NB4 (cell line): Measurements from ENCODE around the gene FLNB.

ENCODE experiments used
- DNase-seq: peaks from one replicate; pipeline ENCODE4 v3.0.0; 2010; ENCODE audit warnings: low read depth
- H3K4me3 ChIP-seq: one replicate; pipeline ENCODE4 v1.5.1; 2011; ENCODE audit warnings: mild to moderate bottlenecking, low read depth, low read length, moderate library complexity
- MYC ChIP-seq: IDR thresholded peaks from 2 replicates; pipeline ENCODE4 v1.6.1; 2011; ENCODE audit warnings: low read depth, low read length
- POLR2A ChIP-seq: IDR thresholded peaks from 2 replicates; pipeline ENCODE4 v1.6.1; 2011; ENCODE audit warnings: mild to moderate bottlenecking; ENCODE audit not compliant: insufficient read length; ENCODE audit errors: extremely low read depth
- TF ChIP-seq, protein P1 (sequence below): IDR thresholded peaks from 2 replicates; pipeline ENCODE4 v1.6.1; 2011; ENCODE audit warnings: low read depth, low read length
- TF ChIP-seq, protein P2 (sequence below): IDR thresholded peaks from one replicate; pipeline ENCODE4 v1.5.1; 2012; ENCODE audit warnings: low read depth, low read length

FLNB gene

DNA sequence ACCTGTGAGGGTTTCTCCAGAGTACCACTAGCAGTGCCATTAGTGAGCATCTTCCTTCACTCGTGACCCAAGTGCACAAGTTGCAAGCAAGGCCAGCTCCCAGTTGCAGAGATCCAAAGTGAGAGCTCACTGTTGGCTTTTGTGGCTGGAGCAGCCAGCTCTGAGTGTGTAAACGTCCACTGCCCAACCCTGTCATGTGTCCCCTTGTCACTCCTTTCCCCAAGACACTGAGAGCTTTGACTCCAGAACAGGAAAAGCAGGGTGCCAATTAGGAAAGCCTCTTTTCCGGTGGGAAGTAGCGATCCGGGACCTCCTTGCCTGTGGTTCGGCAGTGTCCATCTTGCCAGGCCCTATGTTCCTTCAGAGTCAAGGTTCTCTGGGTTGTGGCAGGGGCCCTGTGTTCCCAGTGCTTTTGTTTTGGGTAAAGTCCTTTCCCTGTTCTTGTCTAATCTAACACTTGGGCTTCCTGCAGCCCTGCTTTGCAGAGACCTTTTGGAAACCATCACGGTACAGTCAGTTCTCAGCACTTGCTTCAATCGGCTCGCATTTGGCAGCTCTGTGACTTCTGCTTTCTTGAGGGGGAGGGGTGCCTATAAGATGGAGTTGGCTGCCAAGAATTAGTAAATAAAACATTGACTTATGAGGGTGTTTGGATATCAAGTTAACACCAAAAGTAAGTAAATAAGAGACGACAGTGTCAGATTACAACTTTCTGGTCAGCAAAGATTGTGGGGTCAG lies 112.0 kb downstream of the FLNB start:
- peak; percentile 13 for DNase-seq
- H3K4me3 ChIP-seq, result no peak overlapping the region
- TF ChIP-seq, protein P1, sequence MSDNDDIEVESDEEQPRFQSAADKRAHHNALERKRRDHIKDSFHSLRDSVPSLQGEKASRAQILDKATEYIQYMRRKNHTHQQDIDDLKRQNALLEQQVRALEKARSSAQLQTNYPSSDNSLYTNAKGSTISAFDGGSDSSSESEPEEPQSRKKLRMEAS, result no peak
- TF ChIP-seq POLR2A (no peak), MYC (no peak)
- TF ChIP-seq, protein P2, sequence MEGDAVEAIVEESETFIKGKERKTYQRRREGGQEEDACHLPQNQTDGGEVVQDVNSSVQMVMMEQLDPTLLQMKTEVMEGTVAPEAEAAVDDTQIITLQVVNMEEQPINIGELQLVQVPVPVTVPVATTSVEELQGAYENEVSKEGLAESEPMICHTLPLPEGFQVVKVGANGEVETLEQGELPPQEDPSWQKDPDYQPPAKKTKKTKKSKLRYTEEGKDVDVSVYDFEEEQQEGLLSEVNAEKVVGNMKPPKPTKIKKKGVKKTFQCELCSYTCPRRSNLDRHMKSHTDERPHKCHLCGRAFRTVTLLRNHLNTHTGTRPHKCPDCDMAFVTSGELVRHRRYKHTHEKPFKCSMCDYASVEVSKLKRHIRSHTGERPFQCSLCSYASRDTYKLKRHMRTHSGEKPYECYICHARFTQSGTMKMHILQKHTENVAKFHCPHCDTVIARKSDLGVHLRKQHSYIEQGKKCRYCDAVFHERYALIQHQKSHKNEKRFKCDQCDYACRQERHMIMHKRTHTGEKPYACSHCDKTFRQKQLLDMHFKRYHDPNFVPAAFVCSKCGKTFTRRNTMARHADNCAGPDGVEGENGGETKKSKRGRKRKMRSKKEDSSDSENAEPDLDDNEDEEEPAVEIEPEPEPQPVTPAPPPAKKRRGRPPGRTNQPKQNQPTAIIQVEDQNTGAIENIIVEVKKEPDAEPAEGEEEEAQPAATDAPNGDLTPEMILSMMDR, result no peak

DNA sequence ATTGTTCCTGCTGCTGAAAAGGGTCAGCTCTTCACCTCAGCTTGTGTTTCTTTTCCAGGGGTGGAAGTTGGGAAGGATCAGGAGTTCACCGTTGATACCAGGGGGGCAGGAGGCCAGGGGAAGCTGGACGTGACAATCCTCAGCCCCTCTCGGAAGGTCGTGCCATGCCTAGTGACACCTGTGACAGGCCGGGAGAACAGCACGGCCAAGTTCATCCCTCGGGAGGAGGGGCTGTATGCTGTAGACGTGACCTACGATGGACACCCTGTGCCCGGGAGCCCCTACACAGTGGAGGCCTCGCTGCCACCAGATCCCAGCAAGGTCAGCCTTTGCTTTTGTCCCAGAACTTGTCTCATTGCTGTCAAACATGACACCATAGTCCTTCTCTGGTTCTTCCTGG lies 113.0 kb downstream of the FLNB start:
- DNase-seq, result no peak
- no peak overlapping the region for H3K4me3 ChIP-seq
- no peak for TF ChIP-seq POLR2A
- TF ChIP-seq MYC, result no peak
- TF ChIP-seq, protein P2, result no peak
- TF ChIP-seq, protein P1, result no peak

DNA sequence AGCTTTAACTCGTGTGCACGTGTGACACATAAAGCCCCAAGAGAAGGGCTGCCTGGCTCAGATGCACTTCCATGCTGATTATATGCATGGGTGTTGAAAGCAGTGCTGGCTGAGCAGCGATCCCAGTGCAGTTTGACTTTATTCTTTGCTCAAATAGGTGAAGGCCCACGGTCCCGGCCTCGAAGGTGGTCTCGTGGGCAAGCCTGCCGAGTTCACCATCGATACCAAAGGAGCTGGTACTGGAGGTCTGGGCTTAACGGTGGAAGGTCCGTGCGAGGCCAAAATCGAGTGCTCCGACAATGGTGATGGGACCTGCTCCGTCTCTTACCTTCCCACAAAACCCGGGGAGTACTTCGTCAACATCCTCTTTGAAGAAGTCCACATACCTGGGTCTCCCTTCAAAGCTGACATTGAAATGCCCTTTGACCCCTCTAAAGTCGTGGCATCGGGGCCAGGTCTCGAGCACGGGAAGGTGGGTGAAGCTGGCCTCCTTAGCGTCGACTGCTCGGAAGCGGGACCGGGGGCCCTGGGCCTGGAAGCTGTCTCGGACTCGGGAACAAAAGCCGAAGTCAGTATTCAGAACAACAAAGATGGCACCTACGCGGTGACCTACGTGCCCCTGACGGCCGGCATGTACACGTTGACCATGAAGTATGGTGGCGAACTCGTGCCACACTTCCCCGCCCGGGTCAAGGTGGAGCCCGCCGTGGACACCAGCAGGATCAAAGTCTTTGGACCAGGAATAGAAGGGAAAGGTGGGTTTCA lies 114.9 kb downstream of the FLNB start:
- TF ChIP-seq, protein P2, result no peak
- TF ChIP-seq, protein P1, result no peak
- no peak for TF ChIP-seq MYC
- TF ChIP-seq POLR2A, result no peak
- DNase-seq, result no peak
- no peak overlapping the region for H3K4me3 ChIP-seq

DNA sequence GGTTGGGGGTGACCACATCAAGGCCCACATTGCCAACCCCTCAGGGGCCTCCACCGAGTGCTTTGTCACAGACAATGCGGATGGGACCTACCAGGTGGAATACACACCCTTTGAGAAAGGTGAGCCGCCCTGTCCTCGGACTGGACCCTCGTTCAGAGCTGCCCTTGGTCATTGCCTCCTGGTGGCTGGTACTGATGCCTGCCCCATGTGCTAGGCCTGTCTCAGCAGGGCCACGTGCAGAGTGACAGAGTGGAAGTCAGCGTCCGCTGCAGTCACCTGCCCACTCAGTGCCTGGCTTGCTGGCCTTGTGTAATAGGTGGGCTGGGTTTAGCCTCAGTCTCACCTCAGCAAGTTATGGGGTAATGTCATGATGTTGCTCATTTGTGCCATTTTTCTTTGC lies 116.2 kb downstream of the FLNB start:
- no peak overlapping the region for H3K4me3 ChIP-seq
- DNase-seq, result no peak
- TF ChIP-seq POLR2A, result no peak
- TF ChIP-seq, protein P1, result no peak
- no peak for TF ChIP-seq MYC
- TF ChIP-seq, protein P2, result no peak

DNA sequence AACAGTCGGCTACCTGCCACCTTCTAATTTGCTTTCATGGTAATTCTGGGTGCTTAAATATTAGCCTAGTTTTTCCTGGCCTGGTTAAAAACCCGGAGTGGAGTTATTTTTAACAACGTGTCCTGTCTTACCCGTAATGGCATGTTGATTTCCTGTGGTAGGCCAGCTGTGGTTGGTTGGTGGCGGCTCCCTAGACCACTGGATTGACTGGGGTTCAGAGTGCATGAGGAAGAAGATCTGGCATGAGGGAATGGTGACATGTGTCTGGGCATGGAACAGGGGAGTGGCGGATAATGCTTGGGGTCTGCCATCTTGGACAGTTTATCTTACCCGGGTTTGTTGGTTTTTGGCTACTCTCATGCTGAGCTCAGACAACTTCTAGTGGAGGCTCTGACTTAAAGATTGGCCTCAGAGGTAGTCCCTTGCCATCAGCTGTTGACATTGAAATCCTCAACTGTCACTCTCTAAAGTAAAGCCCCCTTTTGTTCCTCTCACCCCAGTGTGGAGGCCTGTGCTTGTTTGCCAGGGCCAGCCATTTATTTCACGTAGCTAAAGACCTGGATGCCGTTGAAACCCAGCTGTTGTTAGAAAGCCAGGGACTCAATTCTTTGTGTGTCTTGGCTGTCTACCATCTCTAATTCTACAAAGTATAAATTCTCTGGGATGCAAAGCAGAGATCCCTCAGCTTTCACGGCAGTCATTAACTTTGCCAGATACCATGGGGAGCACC lies 121.0 kb downstream of the FLNB start:
- TF ChIP-seq, protein P2, result no peak
- TF ChIP-seq POLR2A (no peak), MYC (no peak)
- TF ChIP-seq, protein P1, result no peak
- DNase-seq, result peak; percentile 27
- H3K4me3 ChIP-seq, result no peak overlapping the region
